SK-N-SH (cell line): ENCODE measurements around the gene LRTM2. TPM values are rescaled to one million over a fixed set of nuclear protein-coding genes. Genes with fewer than 3 reads are reported as not detected.

Source experiments
- CTCF ChIA-PET: fragments of 300-600, 350-600 bp; formaldehyde crosslinking; extraction: SDS; loops from one replicate; lab custom pipeline; 2021; lab: Yijun Ruan, JAX
- POLR2A ChIA-PET: fragments of 350-600 bp; sonication (Branson Sonifier 250); formaldehyde crosslinking; extraction: SDS; loops from one replicate; lab custom pipeline; 2020; ENCODE audit warnings: antibody characterized with exemption, inconsistent platforms; lab: Yijun Ruan, JAX
- DNase-seq: peaks from one replicate; pipeline ENCODE4 v3.0.0; 2012
- H2AFZ ChIP-seq: fragments of 200-600 bp; sonication (generic); 2 replicates; pipeline ENCODE4 v1.8.1; 2016; ENCODE audit warnings: antibody characterized with exemption, mild to moderate bottlenecking, low read depth
- H3F3A ChIP-seq: fragments of 200-600 bp; sonication (generic); replicated peaks from 2 replicates; pipeline ENCODE3; 2016; ENCODE audit warnings: antibody characterized with exemption, mild to moderate bottlenecking; ENCODE audit not compliant: insufficient read depth
- H3K27ac ChIP-seq, 2 experiments: fragments of 200-500 bp in 1 of 2; fragments of 200-600 bp in 1 of 2; sonication (Bioruptor generic) in 1 of 2; sonication (generic), shearing (Covaris generic) in 1 of 2; 2 replicates each; pipeline versions ENCODE4 v1.5.1 to v1.6.1; 2014 to 2016; ENCODE audit warnings: low read depth in 2 of 2, inconsistent platforms in 1 of 2, low read length in 1 of 2, mild to moderate bottlenecking in 1 of 2, mixed read lengths in 1 of 2
- H3K27me3 ChIP-seq: fragments of 200-600 bp; sonication (generic), shearing (Covaris generic); 2 replicates; pipeline ENCODE4 v1.6.1; 2016; ENCODE audit warnings: mixed run types; ENCODE audit not compliant: insufficient read depth
- H3K36me3 ChIP-seq, 2 experiments: fragments of 200-500 bp in 1 of 2; fragments of 200-600 bp in 1 of 2; sonication (Bioruptor generic) in 1 of 2; sonication (generic) in 1 of 2; replicated peaks in 1 of 2; 2 replicates each; pipeline versions ENCODE3 to v1.5.1; 2014 to 2016; ENCODE audit warnings: low read length in 1 of 2, mild to moderate bottlenecking in 1 of 2; ENCODE audit not compliant: insufficient read depth in 2 of 2, control insufficient read depth in 1 of 2
- H3K4me1 ChIP-seq, 2 experiments: fragments of 200-500 bp in 1 of 2; fragments of 200-600 bp in 1 of 2; sonication (Bioruptor generic) in 1 of 2; sonication (generic), shearing (Covaris generic) in 1 of 2; 2 replicates each; pipeline versions ENCODE4 v1.5.1 to v1.6.1; 2014 to 2016; ENCODE audit warnings: low read depth in 1 of 2, low read length in 1 of 2, mixed run types in 1 of 2; ENCODE audit not compliant: insufficient read depth in 2 of 2, control insufficient read depth in 1 of 2
- H3K4me2 ChIP-seq: fragments of 200-600 bp; sonication (generic), shearing (Covaris generic); 2 replicates; pipeline ENCODE4 v1.6.1; 2017; ENCODE audit warnings: mixed run types
- H3K4me3 ChIP-seq, 2 experiments: fragments of 200-500 bp in 1 of 2; fragments of 200-600 bp in 1 of 2; sonication (Bioruptor generic) in 1 of 2; sonication (generic), shearing (Covaris generic) in 1 of 2; 2 replicates each; pipeline versions ENCODE4 v1.5.1 to v1.8.1; 2014 to 2016; ENCODE audit warnings: low read depth in 2 of 2, inconsistent platforms in 1 of 2, low read length in 1 of 2, mild to moderate bottlenecking in 1 of 2, mixed read lengths in 1 of 2, moderate library complexity in 1 of 2
- H3K79me2 ChIP-seq: fragments of 200-600 bp; sonication (generic); 2 replicates; pipeline ENCODE4 v1.8.1; 2017; ENCODE audit warnings: mild to moderate bottlenecking; ENCODE audit not compliant: insufficient read depth
- H3K9ac ChIP-seq: fragments of 200-600 bp; sonication (generic); 2 replicates; pipeline ENCODE4 v1.6.1; 2017; ENCODE audit warnings: mixed run types
- H3K9me2 ChIP-seq: fragments of 200-600 bp; sonication (generic); 2 replicates; pipeline ENCODE4 v1.6.1; 2017; ENCODE audit warnings: mixed run types
- H3K9me3 ChIP-seq: fragments of 200-600 bp; sonication (generic); 2 replicates; pipeline ENCODE4 v1.6.1; 2017; ENCODE audit warnings: mixed run types, mild to moderate bottlenecking, moderate library complexity
- H4K20me1 ChIP-seq: fragments of 200-600 bp; sonication (generic); 2 replicates; pipeline ENCODE4 v1.6.1; 2017; ENCODE audit warnings: mild to moderate bottlenecking, mixed run types; ENCODE audit not compliant: insufficient read depth
- CTCF ChIP-seq: fragments of 200-600 bp; sonication (generic); IDR thresholded peaks from 2 replicates; pipeline ENCODE4 v1.6.1; 2017; ENCODE audit warnings: antibody characterized with exemption, mild to moderate bottlenecking, moderate library complexity
- EZH2phosphoT487 ChIP-seq: fragments of 200-600 bp; sonication (generic); IDR thresholded peaks from 2 replicates; pipeline ENCODE4 v1.6.1; 2017; ENCODE audit warnings: low read depth, mixed run types, mild to moderate bottlenecking, antibody characterized with exemption, moderate library complexity, borderline replicate concordance
- FOSL2 ChIP-seq: IDR thresholded peaks from 2 replicates; pipeline ENCODE4 v1.4.0; 2012; ENCODE audit warnings: low read depth, mild to moderate bottlenecking, moderate library complexity, borderline replicate concordance
- FOXJ3 ChIP-seq: sonication (generic); formaldehyde crosslinking; IDR thresholded peaks from 2 replicates; pipeline ENCODE4 v1.5.1; 2020; ENCODE audit warnings: mild to moderate bottlenecking, missing genetic modification reagents
- IRF3 ChIP-seq: fragments of 150-350 bp; IDR thresholded peaks from 2 replicates; pipeline ENCODE4 v1.6.1; 2016; ENCODE audit warnings: mild to moderate bottlenecking, low read depth, low read length
- MAX ChIP-seq: IDR thresholded peaks from 2 replicates; pipeline ENCODE4 v1.4.0; 2012; ENCODE audit warnings: low read depth
- MXI1 ChIP-seq: IDR thresholded peaks from 2 replicates; pipeline ENCODE4 v1.6.1; 2012; ENCODE audit warnings: mild to moderate bottlenecking, low read depth, low read length, improper control_type of control experiment
- PBX3 ChIP-seq: IDR thresholded peaks from 2 replicates; pipeline ENCODE4; 2012
- POLR2AphosphoS5 ChIP-seq: IDR thresholded peaks from 2 replicates; pipeline ENCODE4 v1.6.1; 2012; ENCODE audit warnings: low read depth, low read length
- REST ChIP-seq: IDR thresholded peaks from 2 replicates; pipeline ENCODE4 v1.6.1; 2012; ENCODE audit warnings: mild to moderate bottlenecking, low read depth, low read length, moderate library complexity
- RXRA ChIP-seq: IDR thresholded peaks from 2 replicates; pipeline ENCODE4 v1.4.0; 2012; ENCODE audit warnings: low read depth, mild to moderate bottlenecking, borderline replicate concordance
- TAF1 ChIP-seq: IDR thresholded peaks from 2 replicates; pipeline ENCODE4 v1.6.1; 2012; ENCODE audit warnings: low read depth, mild to moderate bottlenecking, low read length, moderate library complexity, borderline replicate concordance
- TEAD4 ChIP-seq: IDR thresholded peaks from 2 replicates; pipeline ENCODE4 v1.4.0; 2012; ENCODE audit warnings: mild to moderate bottlenecking, borderline replicate concordance; ENCODE audit not compliant: insufficient read depth
- USF2 ChIP-seq: fragments of 150-350 bp; IDR thresholded peaks from 2 replicates; pipeline ENCODE4 v1.6.1; 2017; ENCODE audit warnings: antibody characterized with exemption, low read length, low read depth, borderline replicate concordance
- YY1 ChIP-seq: IDR thresholded peaks from 2 replicates; pipeline ENCODE4 v1.4.0; 2012; ENCODE audit warnings: low read depth, mild to moderate bottlenecking
- ZBTB33 ChIP-seq: IDR thresholded peaks from 2 replicates; pipeline ENCODE4 v1.4.0; 2012; ENCODE audit warnings: low read depth, borderline replicate concordance
- WGBS: methylation state at CpG from one replicate; pipeline ENCODE4 v1.1.6; 2017; ENCODE audit warnings: low lambda C conversion rate; 5-methylcytosine and 5-hydroxymethylcytosine counted together
- polyA plus RNA-seq, 3 experiments: library from polyadenylated mRNA; depleted of rRNA; stranded (reverse); fragments of >200 nt; gene quantifications; 2 replicates each; pipeline ENCODE4 v1.2.3, GENCODE V29; 2012

LRTM2 gene
- polyA plus RNA-seq, 1 of the 3 experiments (the other 2 are of a cell fraction) = not detected

GRCh38 chr12:1821805-1822204 is 1.4 kb downstream of the LRTM2 start:
- Histone ChIP-seq H3K9me2 (no peaks in the 10 kb centered on the region), H3K27me3 (peaks cover 25% of the 10 kb centered on the region; the same call in 1 of the 2 replicates), H3K79me2 (no peaks in the 10 kb centered on the region), H2AFZ (no peak overlapping the region), H3K4me2 (no peak overlapping the region), H3F3A (no peaks in the 10 kb centered on the region), H3K27ac (no peak overlapping the region), H3K9me3 (no peaks in the 10 kb centered on the region), H3K4me1 (peaks cover 0 to 54% of the 10 kb centered on the region in 2 experiments; a peak in 1 of 4 replicates), H4K20me1 (no peaks in the 10 kb centered on the region), H3K4me3 (no peak overlapping the region), H3K36me3 (no peaks in the 10 kb centered on the region), H3K9ac (no peak overlapping the region)
- no peak for TF ChIP-seq TEAD4
- no peak for TF ChIP-seq EZH2phosphoT487
- TF ChIP-seq IRF3 = no peak
- TF ChIP-seq RXRA = no peak
- no peak for TF ChIP-seq FOSL2
- TF ChIP-seq USF2 = no peak
- no peak for TF ChIP-seq YY1
- TF ChIP-seq PBX3 = no peak
- TF ChIP-seq MXI1 = no peak
- no peak for TF ChIP-seq REST
- TF ChIP-seq POLR2AphosphoS5 = no peak
- no peak for TF ChIP-seq FOXJ3 (CRISPR knock-in tag)
- no peak for TF ChIP-seq MAX
- no peak for TF ChIP-seq CTCF
- TF ChIP-seq TAF1 = no peak
- TF ChIP-seq ZBTB33 = no peak
- WGBS = 60% methylated on average over 11 of the region's 12 CpGs
- ChIA-PET POLR2A (no interaction called here), CTCF (interaction anchor here (3.4 kb wide), 1 partner anchor 118 kb away, joined by 18 read pairs; no protein-coding TSS in a partner anchor)
- no peak for DNase-seq
